GM12872 (cell line): ENCODE measurements around the gene CPNE4.

Source experiments
- CTCF ChIP-seq: IDR thresholded peaks from 3 replicates; pipeline ENCODE4 v1.5.1; 2011; ENCODE audit warnings: low read depth, mild to moderate bottlenecking, low read length, moderate library complexity; ENCODE audit not compliant: insufficient read depth

CPNE4 gene

GRCh38 chr3:131582438-131582837 is 452.4 kb downstream of the CPNE4 start:
- TF ChIP-seq CTCF: no peak

- TF ChIP-seq CTCF: no peak
Measured at GRCh38 chr3:131568460-131568859, 466.4 kb downstream of the CPNE4 start.

GRCh38 chr3:131564812-131565211 is 470.0 kb downstream of the CPNE4 start:
- TF ChIP-seq CTCF: no peak

- TF ChIP-seq CTCF: no peak
Measured at GRCh38 chr3:131561511-131561910, 473.3 kb downstream of the CPNE4 start.

GRCh38 chr3:131560795-131561194 is 474.0 kb downstream of the CPNE4 start:
- no peak for TF ChIP-seq CTCF

- TF ChIP-seq CTCF: no peak
Measured at GRCh38 chr3:131555456-131555855, 479.4 kb downstream of the CPNE4 start.

- no peak for TF ChIP-seq CTCF
Measured at GRCh38 chr3:131553495-131554247, 481.1 kb downstream of the CPNE4 start.
